Testis (tissue), 3 donors: ENCODE data around the gene KIF12. TPM values are rescaled to one million over a fixed set of nuclear protein-coding genes. Genes with fewer than 3 reads are reported as not detected.

Experiments used
- DNase-seq: peaks from one replicate; pipeline ENCODE4 v3.0.0-alpha.2; 2019
- H3K27ac ChIP-seq, 2 donors: fragments of 200-600 bp; sonication (generic); one replicate each; pipeline ENCODE4 v1.5.1; 2019
- H3K27me3 ChIP-seq: fragments of 200-600 bp; sonication (generic); one replicate; pipeline ENCODE4 v1.5.1; 2019
- H3K36me3 ChIP-seq: fragments of 200-600 bp; sonication (generic); one replicate; pipeline ENCODE4 v1.5.1; 2017; ENCODE audit warnings: low read depth; ENCODE audit errors: missing control alignments
- H3K4me1 ChIP-seq: fragments of 200-600 bp; sonication (generic); one replicate; pipeline ENCODE4 v1.5.1; 2019
- H3K4me3 ChIP-seq, 2 donors: fragments of 200-600 bp; sonication (generic); one replicate each; pipeline ENCODE4 v1.5.1; 2017 to 2019
- H3K9me3 ChIP-seq: fragments of 200-600 bp; sonication (generic); one replicate; pipeline ENCODE4 v1.5.1; 2017
- CTCF ChIP-seq, 3 experiments: fragments of 450-650 bp in 2 of 3; fragments of 200-600 bp in 1 of 3; sonication (generic) in 1 of 3; IDR thresholded peaks; one replicate each; pipeline ENCODE4 v1.5.1; 2016 to 2019; ENCODE audit warnings: antibody characterized with exemption in 3 of 3, mild to moderate bottlenecking in 2 of 3, moderate library complexity in 1 of 3
- POLR2A ChIP-seq: fragments of 450-650 bp; IDR thresholded peaks from one replicate; pipeline ENCODE4 v1.6.1; 2017; ENCODE audit warnings: antibody characterized with exemption, mild to moderate bottlenecking, moderate library complexity
- WGBS, 2 donors: methylation state at CpG; one replicate each; pipeline ENCODE4 v1.1.5; 2018; 5-methylcytosine and 5-hydroxymethylcytosine counted together
- intact Hi-C: fragments of 100-400 bp; cut with DNase I; formaldehyde crosslinking; loops from one replicate; pipeline ENCODE4 v1.15.1; 2023; ENCODE audit warnings: low total_unique reads
- polyA plus RNA-seq: library from polyadenylated mRNA; stranded (reverse); fragments of 350-450 nt; fragmentation: Illumina TruSeq; extraction: RNeasy Lipid Tissue Mini Kit (QIAGEN cat#74804); gene quantifications from one replicate; pipeline ENCODE4 v1.2.3, GENCODE V29; 2014; ENCODE audit warnings: low read depth, low replicate concordance; ENCODE audit not compliant: insufficient read depth
- total RNA-seq, 2 donors: library from RNA; depleted of rRNA; stranded (reverse); fragments of >200 nt; gene quantifications; one replicate each; pipeline ENCODE4 v1.2.3, GENCODE V29; 2016

Gene KIF12
- total and polyA plus RNA-seq, 3 donors from 2014 or later, result 5.4 to 9.2 (median 7.1) TPM

DNA sequence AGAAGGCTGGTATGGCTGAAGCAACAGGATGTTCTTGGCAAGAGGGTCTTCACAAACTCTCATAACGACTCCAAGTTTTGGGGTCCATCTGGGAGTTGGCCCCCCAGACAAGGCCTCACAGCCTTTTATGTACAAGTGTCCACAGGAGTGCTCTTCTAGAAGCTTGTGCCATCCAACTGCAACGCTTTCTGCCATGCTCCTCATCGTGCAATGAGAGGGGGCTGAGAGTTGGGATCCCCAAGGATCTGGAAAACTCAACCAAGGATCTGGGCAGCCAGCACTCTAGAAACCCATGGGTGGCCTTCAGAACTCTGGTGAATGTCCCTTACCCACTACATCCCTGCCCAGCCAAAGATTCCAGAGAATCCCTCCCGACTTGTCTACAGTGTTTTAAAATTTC, 12.5 kb downstream of the KIF12 start:
- Histone ChIP-seq H3K27me3 (no peaks in the 10 kb centered on the region), H3K9me3 (no peaks in the 10 kb centered on the region), H3K27ac (no peak overlapping the region), H3K4me1 (no peaks in the 10 kb centered on the region), H3K4me3 (no peak overlapping the region), H3K36me3 (no peaks in the 10 kb centered on the region)
- WGBS, 2 donors, result 89 to 96% methylated on average over 4 of the region's 4 CpGs
- intact Hi-C loops, result loop anchor here (10.0 kb wide), 1 partner anchor 198 kb away; no protein-coding TSS in a partner anchor
- TF ChIP-seq CTCF (IDR thresholded peaks at IDR 0.05) (no peak), POLR2A (no peak)
- DNase-seq, result no peak

GRCh38 chr9:114086009-114086408, 13.1 kb downstream of the KIF12 start:
- intact Hi-C loops, result loop anchor here (10.0 kb wide), 1 partner anchor 199 kb away; no protein-coding TSS in a partner anchor
- no peak for TF ChIP-seq POLR2A
- TF ChIP-seq CTCF (IDR thresholded peaks at IDR 0.05), result no peak
- DNase-seq, result no peak
- no peaks in the 10 kb centered on the region for H3K27me3 ChIP-seq
- H3K4me3 ChIP-seq, result no peak overlapping the region
- no peaks in the 10 kb centered on the region for H3K36me3 ChIP-seq
- 92 to 95% methylated on average over 6 of the region's 6 CpGs for WGBS, 2 donors
- H3K9me3 ChIP-seq, result no peaks in the 10 kb centered on the region
- no peak overlapping the region for H3K27ac ChIP-seq
- H3K4me1 ChIP-seq, result no peaks in the 10 kb centered on the region

- intact Hi-C loops, result loop anchor here (10.0 kb wide), 1 partner anchor 199 kb away; no protein-coding TSS in a partner anchor
- H3K9me3 ChIP-seq, result no peaks in the 10 kb centered on the region
- TF ChIP-seq CTCF (IDR thresholded peaks at IDR 0.05), result no peak
- no peak for TF ChIP-seq POLR2A
- DNase-seq, result no peak
- H3K27ac ChIP-seq, result no peak overlapping the region
- no peak overlapping the region for H3K4me3 ChIP-seq
- no peaks in the 10 kb centered on the region for H3K36me3 ChIP-seq
- H3K27me3 ChIP-seq, result no peaks in the 10 kb centered on the region
- no peaks in the 10 kb centered on the region for H3K4me1 ChIP-seq
- 87 to 97% methylated on average over 3 to 9 of the region's 9 CpGs for WGBS, 2 donors
These were observed 13.7 kb downstream of the KIF12 start for GRCh38 chr9:114085387-114085789.

DNA sequence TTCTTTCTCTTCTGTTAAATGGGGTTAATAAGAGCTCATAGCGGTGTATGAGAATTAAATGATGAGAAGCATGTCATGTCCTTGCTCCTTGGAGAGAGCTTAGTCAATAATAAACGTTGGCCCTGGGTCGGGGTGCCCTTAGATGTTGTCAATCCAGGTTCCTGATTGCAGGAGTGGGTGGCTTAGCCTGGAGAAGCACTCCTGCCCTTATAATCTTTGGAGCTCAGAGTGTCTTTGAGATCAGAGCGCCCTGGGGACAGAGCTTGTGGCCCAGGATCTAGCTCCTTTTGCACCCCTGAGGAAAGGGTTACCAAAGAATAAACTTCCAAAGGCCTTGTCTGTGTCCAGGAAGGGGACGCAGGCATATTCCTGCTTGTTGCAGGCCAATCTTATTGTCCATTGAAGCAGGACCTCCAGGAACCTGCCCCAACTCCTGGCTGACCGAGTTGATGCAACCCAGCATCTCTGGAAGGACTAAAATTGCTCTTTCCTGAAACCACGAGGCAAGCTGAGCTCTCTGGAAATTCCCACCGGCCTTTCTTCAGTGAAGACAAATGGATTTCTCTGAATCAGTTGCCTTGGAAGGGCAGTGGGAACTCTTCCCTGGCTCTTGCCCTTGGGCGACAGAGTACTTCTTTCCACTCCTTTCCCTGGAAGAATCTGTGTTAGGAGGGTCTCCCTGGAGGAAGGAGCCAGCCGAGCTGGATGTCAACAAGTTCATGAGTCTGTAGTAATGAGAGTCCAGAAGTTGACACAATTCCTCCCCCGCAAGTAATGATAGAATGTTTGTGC, 14.6 kb downstream of the KIF12 start:
- Histone ChIP-seq H3K27ac (no peak overlapping the region), H3K4me1 (no peaks in the 10 kb centered on the region), H3K36me3 (no peaks in the 10 kb centered on the region), H3K9me3 (no peaks in the 10 kb centered on the region), H3K4me3 (no peak overlapping the region), H3K27me3 (no peaks in the 10 kb centered on the region)
- intact Hi-C loops, result loop anchor here (10.0 kb wide), 1 partner anchor 200 kb away; no protein-coding TSS in a partner anchor
- WGBS, 2 donors, result 82 to 86% methylated on average over 10 to 11 of the region's 11 CpGs
- TF ChIP-seq POLR2A, result no peak
- TF ChIP-seq CTCF (IDR thresholded peaks at IDR 0.05), result no peak
- DNase-seq, result no peak
